Brain pericyte (primary cell): ENCODE results near the gene EMD.
"Not testable (repeated sequence)": the region's sequence is repeated elsewhere in the genome, so short reads cannot be mapped to it uniquely, and the experiment has no call there.

Experiments
- DNase-seq: peaks from one replicate; pipeline ENCODE4 v3.0.0-alpha.2; 2012; ENCODE audit warnings: low read depth, low spot score

The EMD gene

DNA sequence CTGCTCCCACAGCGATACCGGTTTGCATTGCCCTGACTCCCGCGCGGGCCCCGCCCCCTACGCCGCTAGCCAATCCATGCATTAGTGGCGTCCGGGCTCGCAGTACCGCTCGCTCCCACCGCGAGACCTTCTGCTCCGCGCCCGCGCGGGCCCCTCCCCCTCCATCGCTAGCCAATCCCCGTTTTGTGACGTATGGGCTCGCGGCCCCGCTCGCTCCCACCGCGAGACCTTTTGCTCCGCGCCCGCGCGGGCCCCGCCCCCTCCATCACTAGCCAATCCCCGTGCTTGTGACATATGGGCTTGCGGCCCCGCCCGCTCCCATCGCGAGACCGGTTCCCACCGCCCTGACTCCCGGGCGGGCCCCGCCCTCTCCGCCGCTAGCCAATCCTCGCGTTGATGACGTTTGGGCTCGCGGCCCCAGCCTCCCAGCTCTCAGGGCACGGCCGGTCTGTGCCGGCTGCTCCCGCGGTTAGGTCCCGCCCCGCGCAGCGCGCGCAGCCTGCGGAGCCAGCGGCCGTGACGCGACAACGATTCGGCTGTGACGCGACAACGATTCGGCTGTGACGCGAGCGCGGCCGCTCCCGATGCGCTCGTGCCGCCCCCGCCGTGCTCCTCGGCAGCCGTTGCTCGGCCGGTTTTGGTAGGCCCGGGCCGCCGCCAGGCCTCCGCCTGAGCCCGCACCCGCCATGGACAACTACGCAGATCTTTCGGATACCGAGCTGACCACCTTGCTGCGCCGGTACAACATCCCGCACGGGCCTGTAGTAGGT, at the start of gene EMD:
TSS of gene EMD (plus strand) at position 497 of the 770 bp plus-strand sequence. CDS start at position 687, 190 bp downstream.
- peak; percentile 97 for DNase-seq

DNA sequence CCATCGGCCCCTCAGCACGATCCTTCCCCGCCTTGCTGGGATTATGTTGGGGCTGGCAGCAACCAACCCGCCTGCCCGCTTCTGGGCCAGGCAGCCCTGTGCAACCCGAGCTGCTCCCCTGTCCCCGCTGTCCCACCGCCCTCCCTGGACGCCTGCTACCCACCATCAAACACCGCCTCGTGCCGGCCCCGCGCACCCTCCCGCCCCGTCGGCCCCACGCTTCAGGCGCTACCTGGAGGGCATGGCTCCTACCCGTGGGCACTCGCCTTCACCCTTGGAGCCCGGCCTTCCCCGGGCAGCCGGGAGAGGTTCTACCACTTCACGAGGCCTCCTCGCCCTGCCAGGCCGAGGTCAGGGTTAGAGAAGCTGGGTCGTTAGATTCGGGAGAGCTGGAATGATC, 46.5 kb upstream of the EMD start:
- DNase-seq, result no peak

DNA sequence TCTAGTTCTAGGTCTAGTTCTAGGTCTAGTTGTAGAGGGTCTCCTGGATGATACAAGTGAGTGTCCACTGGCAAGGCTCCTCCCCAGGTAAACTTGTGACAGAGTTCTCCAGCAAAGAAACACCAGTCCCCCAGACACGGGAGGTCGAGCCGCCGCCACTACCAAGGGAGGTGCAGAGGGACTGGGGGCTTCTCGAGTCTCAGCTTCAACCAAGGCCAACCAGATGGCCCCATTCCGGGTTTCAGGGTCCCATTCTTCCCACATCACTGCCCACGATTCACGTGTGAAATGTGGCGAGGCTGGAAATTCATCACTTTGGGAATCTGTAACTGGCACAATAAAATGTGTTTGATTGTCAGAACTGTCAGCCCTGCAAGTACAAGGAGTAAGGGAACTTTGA, 46.0 kb upstream of the EMD start:
- no peak for DNase-seq

DNA sequence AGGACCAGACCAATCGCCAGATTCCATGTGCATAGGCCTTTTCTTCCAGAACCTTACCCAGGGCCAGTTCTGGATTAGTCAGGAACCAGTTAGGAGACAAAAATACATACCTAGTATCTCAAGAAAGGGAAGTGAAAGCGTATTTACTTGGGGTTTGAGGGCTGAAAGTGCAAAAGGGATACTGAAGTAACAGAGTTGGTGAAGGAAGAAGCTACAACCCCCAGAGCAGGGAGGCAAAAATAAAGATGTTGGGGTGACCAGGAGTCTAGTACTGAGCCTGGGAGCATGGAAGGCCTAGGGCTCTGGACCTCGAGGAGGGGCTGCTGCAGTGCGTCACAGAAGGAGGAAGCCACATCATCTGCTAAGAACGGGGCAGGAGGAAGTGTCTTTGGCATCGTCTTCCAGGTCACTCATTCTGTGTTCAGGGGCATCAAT, 45.2 kb upstream of the EMD start:
- DNase-seq, result no peak

DNA sequence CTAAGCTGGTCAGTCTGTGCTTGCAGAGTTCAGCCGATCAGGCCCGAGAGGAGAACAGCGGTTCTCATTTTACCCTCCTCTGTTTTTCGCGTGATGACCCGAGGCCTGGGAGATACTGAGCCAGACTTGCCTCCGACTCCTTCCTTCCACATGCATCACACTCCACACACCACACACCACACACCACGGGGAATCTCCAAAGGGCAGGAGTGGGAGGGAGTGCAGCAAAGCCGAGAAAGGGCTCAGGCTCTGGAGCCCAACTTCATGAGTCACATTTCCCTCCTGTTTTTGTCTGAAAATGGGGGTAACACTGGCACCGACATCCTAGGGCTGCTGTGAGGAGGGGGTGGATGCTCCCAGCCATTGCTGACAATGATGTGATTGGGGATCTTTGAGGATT, 44.6 kb upstream of the EMD start:
- no peak for DNase-seq

DNA sequence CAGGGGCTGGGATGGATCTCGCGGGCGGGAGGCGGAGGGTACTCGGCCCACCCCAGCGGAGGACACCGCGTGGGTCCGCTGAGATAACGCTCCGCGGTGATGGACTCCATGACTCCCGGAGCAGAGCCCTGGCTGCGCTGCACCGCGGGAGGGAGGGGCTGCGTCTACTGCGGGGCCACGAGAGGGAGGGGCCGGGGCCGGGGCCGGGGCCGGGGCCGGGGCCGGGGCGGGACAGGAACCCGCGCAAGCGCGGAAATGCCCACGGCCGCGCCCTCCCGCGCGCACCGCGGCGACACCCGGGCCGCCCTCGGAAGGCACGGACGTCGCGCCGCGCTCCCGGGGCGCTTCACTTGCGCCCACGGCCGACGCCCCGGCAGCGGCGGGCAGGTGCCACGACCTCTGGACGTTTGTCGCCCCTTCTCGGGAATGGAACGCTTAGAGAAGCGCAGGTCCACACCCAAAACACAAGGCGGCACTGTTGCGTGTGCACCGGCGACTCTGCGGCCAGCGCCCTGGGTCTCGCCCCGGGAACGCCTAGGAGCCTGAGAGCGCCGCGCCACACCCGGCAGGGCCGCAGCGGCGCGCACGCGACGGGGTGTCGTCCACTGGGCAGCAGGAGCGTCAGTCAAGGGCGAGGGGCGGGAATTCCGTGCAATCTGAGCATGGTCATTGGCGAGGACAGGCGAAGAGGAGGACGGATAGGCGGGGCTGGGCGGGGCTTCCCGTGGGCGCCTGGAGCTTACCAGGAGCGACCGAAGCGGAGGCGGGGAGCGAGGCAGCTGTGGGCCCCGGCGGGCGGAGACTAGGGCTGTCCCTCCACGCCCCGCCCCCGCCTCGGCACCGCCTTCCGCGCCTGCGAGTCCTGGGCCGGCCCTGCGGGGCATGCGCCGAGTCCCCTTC, 37.4 kb upstream of the EMD start:
- not testable (repeated sequence) for DNase-seq

DNA sequence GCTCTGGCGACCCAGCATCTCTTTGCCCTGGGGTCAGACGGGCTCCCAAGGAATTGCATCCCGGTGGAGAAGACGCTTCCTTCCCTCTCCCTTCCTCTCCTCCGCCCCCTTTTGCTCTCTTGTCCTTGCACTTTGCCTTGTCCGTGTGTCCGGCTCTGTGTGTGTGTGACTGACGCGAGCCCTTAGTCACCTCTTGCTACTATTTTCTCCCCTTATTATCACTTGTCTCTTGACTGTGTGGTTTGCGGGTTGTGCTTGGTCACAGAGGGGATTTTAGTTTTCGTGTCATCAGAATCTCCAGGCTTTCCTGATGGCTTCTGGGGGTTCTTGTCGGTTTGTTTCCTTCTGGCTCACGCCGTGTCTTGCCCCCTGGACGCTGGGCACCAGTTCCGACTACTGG, 36.0 kb upstream of the EMD start:
- not testable (repeated sequence) for DNase-seq

DNA sequence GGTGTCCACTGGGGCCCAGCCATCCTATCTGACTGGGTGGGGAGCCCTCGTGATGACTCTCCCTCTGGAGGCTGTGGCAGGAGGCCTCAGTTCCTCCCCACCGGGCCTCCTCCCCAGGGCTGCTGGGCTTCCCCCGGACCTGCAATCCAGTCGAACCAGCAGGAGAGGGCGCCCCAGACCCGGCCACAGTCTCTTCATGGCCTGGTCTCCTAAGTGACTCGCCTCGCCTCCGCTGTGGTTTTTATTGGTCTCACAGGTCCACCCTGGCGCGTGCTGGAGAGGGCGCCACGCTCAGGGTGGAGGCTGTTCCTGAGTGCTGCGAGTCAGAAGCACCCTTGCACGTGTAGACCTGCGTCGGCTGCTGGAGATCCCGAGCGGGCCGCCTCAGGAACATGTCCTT, 35.5 kb upstream of the EMD start:
- DNase-seq, result not testable (repeated sequence)

DNA sequence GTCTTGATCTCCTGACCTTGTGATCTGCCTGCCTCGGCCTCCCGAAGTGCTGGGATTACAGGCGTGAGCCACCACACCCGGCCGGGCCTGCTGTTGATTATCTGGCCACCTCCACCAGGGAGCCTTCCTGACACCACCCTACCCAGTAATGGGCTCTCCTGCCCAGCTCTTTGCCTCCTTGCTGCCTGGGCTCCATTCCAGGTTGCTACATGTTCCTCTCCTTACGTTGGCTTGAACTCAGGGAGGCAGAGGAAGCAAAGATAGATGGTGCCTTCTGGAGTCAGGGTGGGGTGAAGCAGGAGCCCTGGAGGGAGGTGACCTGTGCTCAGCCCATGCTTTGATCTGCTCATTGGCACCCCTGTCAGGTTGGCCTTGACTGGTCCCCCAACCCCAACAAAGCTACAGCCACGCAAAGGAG, 31.0 kb upstream of the EMD start:
- DNase-seq, result no peak

DNA sequence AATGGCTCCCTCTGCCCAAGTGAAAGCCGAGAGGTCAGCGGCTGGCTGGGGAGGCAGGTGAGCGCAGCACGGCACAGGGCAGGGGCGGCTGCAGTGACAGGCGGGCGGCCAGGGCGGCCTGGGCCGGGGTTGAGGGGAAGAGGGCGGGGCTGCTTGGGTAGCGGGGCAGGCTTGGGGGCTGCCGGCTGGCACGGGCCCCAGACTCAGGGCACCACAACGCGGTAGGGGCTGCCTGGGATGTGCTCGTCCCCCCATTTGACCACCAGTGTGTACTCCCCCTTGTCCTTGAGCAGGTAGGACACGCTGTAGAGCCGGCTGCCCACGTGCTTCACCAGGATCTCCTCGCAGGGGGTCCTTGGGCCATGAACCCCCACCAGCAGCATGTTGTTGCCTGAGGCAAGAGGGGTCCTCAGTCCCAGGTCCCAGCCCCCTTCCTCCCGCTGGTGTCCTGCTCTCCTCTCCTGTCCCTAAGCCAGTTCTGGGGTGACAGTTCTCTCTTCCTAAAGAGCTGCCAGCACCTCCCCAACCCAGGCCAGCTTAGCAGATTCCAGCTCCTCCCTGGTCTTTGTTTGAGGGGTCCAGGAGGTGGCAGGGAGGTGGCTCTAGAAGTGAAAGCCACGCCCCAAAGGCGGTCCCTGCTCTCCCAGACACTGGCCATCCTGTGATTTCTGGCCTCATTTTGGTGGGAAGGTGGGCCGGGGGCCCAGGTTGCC, 30.3 kb upstream of the EMD start:
- no peak for DNase-seq

DNA sequence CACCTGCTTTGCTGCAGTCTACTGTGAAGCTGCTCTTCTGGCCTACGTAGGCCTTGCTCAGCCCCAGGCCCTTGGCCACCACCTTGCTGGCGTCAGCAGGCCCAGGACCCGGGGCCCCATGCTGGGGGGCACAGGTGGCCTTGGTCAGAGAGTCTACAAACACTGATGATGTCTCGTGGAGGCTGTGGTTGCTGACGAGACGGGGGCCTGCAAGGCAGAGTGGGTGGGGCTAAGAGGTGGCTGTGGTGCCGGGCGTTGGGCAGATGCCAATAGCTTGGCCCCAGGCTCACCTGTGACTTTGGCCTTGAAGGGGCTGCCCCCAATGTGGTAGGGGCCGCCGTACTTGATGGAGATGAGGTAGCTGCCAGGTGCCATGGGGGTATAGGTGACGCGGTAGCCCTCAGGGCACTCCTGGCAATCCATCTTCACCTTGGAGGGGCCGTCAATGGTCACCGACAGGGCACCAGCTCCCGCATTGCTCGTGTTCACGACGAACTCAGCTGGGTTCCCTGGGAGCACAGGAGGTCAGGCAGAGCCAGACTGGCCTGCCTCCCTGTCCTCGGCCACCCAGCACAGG, 29.6 kb upstream of the EMD start:
- no peak for DNase-seq

DNA sequence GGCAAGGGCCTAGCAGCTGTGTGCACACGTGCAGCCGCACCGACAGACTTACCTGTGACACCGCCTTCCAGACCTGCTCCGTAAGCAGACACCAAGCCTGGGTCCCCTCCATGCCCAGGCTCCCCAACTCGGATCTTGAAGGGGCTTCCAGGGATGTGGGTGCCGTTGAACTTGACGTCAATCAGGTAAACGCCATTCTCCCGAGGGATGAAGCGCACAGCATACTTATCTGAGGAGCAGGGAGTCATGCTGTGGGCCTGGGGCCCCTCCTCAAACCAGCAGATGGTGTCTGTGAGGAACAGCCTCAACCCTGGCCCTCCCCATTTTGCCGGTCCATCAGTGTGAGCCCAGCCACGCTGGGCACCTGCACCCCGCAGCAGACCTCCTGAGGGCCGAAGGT, 29.1 kb upstream of the EMD start:
- no peak for DNase-seq

DNA sequence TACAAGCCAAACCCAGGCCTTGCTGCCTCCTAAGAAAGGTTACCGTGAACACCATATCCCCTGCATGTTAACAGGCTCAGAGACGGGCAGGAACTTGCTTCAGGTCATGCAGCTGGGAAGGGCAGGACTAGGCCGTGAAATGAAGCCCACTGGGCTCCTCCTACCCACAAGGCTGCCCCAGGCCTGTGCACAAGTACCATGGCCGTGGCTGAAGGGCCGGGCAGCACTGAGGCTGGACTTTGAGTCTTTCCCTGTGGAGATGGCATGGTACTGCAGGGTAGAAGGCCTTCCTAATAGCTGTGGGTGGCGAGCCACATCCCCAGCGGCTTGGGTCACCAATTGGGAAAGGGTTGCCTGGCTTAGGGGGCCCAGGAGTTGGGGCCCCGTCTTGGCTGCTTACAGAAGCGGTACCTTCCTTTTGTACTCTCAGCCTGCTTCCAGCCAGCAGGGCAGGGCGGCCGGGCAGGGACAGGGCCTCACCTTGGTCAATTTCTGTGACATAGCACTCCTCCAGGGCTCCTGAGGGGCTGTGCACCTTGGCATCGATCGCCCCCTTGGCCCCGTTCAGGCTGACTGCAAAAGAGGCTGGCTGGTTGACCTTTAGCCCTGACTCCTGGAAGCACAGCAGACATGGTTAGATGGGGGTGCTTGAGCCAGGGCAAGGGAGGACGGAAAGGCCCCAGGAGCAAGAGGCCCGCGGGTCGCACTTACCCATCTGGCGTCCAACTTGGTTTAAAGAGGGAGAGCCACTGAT, 28.5 kb upstream of the EMD start:
- DNase-seq, result no peak

DNA sequence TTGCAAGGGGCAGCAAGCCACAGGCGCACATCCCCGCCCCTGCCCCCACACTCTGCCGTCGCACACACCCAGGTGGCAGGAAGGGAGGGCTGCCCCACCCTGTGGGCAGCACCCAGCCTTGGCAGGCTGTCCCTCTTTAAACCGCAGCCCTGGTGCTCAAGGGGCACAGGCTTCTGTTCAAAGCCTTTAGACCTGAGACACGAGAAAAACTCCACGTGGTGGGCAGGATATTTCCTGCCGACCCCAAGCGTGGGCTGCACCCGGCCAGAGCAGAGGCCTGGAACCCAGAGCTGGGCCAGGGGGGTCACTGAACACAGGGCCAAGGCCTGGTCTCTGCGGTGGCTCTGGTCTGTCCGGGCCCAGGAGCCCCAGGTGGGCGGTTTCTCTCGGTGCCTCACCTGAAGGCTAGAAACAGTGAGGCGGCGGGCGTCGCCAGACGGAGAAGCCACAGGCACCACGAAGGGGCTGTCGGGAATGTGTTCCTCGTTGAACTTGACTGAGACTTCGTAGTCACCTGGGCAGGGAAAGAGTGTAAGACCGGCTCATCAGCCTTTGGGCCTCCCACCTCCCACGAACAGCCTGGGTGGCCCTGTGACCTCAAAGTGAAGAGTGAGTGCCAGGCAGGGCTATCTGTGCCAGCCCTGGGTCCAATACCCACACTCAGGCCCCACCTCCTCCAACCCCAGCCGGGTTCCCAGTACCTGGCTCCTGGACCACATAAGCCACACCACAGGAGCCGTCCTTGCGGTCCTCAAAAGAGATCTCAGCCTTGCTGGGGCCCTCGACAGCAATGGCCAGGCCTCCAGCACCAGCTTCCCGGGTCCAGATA, 27.7 kb upstream of the EMD start:
- DNase-seq, result no peak

DNA sequence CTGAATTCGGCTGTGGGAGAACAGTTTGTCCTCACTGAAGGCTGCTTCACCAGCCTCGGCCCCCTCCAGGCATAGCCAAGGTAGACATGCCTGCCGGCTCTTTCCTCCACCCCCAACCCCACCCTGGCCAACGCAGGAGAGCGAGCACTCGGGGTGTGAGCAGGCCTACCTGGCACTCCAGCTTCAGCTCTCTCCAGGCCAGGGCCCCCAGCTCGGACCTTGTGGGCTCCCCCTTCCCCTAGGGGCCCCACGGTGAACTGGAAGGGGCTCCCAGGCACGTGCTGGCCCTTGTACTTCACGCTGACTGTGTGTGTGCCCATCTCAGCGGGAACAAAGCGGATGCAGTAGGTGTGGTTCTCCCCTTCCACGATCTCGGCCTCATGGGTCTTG, 27.1 kb upstream of the EMD start:
- no peak for DNase-seq

DNA sequence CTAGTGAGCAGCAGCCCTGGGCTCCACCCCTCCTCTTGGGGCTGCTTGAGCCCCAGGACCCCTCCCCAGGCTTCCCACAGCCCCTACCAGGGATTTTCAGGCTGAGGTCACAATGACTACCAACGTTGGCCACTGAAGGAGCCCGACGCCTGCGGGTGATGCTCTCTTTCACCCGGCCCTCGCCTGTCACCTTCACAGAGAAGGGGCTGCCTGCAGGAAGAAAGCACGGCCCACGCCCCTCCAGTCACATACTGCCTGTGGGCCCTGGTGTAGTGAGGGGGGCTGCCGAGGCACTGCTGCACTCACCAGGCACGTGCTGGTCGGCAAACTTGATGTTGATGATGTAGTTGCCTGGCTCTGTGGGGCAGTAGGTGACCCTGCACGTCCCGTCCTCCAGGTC, 26.6 kb upstream of the EMD start:
- no peak for DNase-seq

DNA sequence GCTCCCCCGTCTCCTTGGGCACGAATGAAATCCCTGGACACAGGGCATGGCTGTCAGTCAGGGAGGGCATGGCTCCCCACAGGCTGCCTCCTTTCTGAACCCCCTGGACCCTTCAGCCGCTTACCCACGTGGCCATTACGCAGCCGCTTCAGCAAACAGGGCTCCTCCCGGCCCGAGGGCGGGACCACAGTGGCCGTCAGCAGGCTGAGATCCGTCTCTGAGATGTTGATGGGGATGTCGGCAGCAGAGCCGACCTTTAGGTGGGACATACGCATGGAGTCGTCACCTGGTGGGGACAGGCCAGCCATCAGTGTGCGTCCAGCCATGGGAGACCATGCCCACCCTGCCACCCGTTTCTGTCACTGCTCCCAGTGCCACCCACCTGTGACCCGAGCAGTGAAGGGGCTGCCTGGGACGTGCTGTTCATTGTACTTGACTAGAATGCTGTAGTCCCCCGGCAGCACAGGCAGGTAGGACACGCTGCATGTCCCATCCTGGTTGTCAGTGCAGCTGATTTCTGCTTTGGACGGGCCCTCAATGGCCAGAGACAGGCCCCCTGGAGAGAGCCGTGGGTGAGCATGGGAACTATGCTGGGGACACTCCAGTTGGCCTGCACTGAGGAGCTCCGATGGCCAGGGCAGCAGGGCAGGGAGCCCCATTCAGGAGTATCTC, 25.8 kb upstream of the EMD start:
- DNase-seq, result no peak

DNA sequence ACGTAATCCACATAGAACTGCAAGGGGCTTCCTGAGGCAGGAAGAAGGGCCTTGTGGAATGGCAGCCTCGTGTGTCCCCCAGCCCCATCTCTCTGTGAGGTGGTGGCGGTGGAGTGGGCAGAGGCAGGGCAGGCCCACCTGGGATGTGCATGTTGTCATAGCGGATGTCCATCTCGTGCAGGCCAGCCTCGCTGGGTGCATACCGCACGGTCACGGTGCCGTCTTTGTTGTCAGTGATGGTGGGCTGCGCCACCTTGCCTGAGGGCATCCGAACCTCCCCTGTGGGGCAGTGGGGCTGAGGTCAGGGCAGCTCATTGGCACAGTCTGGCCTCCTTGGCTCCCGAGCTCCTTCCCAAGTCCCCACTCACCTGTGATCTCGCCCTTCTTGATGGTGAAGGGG, 25.1 kb upstream of the EMD start:
- no peak for DNase-seq

DNA sequence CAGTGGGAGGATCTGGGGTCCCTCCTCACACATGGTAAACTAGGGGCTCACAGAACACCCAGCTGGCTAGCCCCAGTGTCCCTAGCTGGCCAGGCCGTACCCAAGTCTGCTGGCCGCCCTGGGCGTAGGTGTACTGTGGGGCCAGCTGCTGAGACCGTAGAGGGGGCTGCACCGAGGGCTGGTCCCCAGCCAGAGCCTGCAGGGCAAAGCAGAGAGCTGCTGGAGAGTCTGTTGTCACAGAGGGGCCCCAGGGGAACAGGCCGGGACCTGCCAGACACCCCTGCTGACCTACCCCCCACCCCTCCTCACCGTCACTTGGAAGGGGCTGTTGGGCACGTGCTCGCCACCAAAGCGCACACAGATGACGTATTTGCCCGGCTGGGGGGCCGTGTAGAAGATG, 24.6 kb upstream of the EMD start:
- no peak for DNase-seq
